Suppressor macrophage (primary cell): Measurements from ENCODE around the gene GAN.

ENCODE experiments used
- DNase-seq, 4 experiments: peaks; one replicate each; pipeline ENCODE4 v3.0.0-alpha.2; 2020 to 2022

GAN gene

GRCh38 chr16:81357711-81358260 is 43.0 kb downstream of the GAN start:
- no peak for DNase-seq

DNA sequence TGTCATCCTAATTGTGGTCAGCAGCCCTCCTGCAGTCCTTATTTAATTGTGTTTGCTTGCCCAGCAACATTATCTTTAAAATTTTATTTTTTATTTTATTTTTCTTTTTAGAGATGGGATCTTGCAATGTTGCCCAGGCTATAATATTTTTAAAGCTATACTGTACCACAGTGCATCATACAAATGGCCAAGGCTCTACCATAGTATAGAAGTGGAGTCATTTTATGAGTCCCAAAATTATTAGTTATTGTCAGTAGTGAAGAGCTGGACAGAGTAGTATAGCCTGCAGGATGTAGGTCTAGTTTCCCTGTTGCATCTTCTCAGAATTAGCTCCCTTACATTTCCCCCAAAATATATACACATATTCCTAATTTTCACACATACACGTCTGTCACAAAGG is 44.1 kb downstream of the GAN start:
- no peak for DNase-seq

DNA sequence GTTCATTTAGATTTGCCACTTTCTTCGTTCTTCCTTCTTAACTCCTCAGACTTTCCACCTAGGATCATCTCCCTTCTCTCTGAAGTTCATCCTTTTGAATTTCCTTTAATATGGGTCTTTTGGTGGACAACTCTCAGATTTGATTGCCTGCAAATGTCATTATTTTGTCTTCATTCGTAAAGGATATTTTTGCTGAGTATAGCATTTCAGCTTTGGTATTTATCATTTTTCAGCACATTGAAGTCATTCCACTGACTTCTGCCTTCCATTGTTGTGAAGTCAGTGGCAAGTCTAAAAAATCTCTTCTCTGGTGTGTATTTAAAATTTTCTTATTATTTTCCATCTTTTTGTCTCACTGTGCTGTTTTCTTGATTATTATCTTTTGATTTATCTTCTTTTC is 45.4 kb downstream of the GAN start:
- DNase-seq, result no peak

- DNase-seq, result no peak
Measured at GRCh38 chr16:81365731-81366130, 51.0 kb downstream of the GAN start.

GRCh38 chr16:81366316-81366932 is 51.7 kb downstream of the GAN start:
- DNase-seq, result peak; percentile 41 to 78 (median 64)

DNA sequence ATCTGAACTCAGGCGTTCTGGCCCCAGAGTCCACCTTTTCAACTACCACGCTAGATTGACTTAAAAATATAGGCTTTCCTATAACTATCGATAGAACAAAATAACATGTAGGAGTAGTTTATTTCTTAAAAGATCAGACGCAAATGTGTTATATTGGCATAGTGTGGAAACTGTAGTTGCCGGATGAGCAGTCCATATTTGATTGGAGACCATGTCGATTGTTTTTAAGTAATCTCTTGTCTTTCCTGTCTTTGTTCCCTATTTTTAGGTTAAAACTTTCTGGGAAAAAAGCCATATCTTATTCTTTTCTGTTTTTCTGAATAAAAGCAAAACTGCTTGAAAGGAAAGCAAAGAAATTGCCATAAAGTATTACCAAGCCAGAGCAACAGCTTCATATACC is 53.1 kb downstream of the GAN start:
- DNase-seq, result no peak

- DNase-seq, result no peak
Measured at GRCh38 chr16:81369888-81370504, 55.2 kb downstream of the GAN start.

- DNase-seq, result no peak
Measured at GRCh38 chr16:81371106-81371505, 56.3 kb downstream of the GAN start.

DNA sequence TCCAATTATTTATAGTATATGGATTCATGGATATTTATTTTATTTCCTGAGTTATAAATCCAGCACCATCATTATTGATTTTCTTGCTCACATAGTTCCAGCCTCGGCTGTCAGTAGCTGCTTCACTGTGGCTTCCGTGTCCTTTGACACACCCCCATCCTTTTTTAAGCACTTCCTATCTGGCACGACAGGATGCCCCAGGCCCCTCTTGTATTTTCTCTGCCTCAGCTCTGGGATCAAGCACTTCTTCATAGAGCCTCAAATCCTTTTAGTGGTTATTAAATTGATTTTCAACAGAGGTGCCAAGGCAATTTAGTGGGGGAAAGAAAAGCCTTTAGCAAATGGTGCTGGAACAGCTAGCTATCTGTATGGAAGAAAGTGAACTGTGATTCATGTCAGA is 59.8 kb downstream of the GAN start:
- DNase-seq, result no peak

GRCh38 chr16:81376880-81377279 is 62.1 kb downstream of the GAN start:
- no peak for DNase-seq

GRCh38 chr16:81378049-81378448 is 63.3 kb downstream of the GAN start:
- DNase-seq, result no peak

GRCh38 chr16:81380932-81381331 is 66.2 kb downstream of the GAN start:
- DNase-seq, result no peak

DNA sequence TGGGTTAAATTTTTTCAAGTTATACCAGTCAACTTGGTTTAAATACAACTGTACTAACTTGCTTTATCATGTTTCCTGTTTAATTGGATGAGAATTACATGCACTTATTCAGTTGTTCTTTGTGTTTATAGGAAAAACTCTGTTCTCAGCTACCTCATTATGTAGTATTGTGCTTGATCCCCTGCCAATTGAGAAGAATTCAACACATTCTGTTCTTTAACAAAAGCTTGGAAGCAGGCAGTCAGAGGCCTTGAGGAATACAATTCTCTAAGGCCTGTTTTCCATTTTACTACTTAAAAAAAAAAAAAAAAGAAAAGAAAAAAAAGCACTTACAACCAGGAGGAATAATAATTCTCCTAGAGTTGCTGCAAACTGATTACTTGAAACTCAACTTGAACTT is 69.2 kb downstream of the GAN start:
- DNase-seq, result no peak

DNA sequence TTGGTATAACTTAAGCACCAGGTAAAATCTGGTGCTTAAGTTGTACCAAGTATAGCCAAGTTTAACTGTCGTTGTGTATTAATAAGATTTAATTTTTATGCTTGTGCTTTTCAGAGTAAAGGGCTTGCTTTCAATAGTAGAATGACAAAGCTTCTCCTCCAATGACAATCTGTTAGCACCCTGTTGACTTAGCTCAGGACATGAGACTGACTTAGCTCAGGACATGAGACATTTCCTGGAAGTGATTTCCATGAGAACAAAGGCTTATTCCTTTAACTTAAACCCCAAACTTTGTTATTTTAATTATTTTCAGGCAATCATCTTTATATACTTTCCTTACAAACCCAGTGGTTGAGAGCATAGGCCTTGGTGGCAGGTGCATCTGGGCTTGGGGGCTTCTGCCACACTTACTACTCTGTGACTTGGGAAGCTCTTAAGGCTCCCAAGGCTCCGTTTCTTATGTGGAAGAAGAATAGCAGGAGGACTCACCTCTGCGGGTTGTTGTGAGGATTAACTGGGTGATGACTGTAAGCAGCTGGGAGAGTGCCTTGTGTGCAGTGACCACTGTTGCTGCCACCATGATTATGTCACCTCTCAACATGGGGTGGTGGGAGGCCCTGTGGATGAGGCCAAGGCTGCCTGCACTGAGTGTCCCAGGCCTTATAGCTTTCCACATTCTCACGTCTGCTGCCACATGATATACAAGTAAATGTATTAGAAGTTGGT is 70.4 kb downstream of the GAN start:
- no peak for DNase-seq

DNA sequence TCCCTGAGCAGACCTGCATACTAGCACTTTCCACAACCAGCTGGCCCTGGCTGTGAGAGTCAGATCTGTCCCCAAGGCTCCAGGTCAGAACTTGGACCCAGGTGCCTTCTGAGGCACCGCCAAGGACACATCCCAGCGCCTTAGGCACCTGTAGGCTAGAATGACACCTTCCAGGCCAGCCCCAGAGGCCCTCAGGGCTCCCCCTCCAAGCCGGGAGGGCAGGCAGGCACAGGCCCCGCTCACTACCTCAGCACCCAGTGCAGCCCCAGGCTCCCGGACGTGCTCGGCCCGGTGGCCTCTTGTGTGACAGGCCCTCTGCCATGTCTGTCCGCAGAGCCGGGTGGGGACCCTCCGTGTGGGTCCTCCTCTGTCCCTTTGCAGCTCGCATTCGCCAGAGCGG is 73.6 kb downstream of the GAN start:
- no peak for DNase-seq

- no peak for DNase-seq
Measured at GRCh38 chr16:81390840-81391239, 76.1 kb downstream of the GAN start.

DNA sequence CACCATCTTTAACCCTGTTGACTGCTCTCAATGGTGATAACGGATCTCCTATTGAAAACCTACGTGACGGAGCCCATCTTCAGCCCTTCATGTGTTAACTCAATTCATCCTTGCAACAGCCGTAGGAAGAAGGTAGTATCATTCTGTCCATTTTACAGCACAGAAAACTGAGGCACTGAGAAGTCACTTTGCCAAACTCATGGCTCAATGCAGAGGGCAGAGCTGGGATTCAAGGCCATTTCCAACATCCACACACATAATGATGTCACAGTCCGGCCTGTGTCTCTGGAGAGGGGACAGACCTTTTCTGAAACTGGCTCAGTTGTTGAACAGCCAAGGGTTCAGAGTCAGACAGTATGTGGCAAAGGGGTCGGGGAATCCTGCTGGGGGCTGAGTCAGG is 77.2 kb downstream of the GAN start:
- no peak for DNase-seq

GRCh38 chr16:81394416-81394815 is 79.7 kb downstream of the GAN start:
- no peak for DNase-seq

GRCh38 chr16:81394966-81395655 is 80.3 kb downstream of the GAN start:
- no peak for DNase-seq

GRCh38 chr16:81397058-81397878 is 82.5 kb downstream of the GAN start:
- no peak for DNase-seq

DNA sequence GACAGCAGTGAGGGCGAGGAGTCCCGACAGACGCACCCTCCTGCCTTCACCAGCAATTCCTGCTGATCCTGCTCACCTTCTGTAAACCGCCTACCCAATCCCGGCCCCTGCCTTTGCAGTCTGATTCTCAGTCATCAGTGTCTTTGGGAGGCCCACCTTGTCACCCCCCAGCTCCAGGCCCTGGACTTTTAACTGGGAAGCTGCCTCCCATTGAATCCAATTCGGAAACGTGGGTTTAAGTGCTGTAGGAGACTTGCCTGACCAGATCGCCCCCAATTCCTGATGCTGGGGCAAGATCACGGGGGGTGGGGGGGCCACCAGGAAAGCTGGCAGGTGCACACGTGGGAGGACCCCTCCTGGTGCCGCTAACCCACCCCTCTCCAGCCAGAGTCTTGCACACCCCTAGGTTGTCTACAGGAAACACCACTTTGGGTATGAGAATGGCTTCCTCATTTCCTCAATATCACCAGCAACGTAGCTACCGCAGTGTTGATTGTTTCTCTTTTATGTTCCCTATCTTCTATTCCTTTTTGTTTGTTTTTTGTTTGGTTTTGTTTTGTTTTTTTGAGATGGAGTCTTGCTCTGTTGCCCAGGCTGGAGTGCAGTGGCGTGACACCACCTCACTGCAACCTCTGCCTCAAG is 83.2 kb downstream of the GAN start:
- DNase-seq, result peak in 2 of 4 experiments; percentile 7 to 17

DNA sequence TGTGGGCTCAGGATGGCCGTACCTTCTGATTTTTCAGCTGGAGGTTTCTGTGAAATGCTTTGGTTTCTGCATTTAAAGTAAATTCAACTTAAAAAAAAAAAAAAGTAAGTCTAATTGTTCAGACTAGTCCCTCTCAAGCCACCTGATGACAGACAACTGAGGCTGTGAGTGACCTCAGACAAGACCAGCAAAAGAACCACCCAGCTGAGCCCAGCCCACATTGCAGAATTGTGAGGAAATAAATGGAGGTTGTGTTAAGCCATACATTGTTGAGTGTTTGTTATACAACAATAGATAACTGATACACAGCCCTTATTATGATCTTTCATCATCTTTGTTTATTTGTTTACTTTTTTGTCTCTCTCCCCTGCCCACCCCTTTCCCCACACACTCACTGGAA is 85.1 kb downstream of the GAN start:
- DNase-seq, result no peak
